ENCODE measurements around the gene CD28.
"Not testable (repeated sequence)": the region's sequence is repeated elsewhere in the genome, so short reads cannot be mapped to it uniquely, and the experiment has no call there.

The CD28 gene

DNA sequence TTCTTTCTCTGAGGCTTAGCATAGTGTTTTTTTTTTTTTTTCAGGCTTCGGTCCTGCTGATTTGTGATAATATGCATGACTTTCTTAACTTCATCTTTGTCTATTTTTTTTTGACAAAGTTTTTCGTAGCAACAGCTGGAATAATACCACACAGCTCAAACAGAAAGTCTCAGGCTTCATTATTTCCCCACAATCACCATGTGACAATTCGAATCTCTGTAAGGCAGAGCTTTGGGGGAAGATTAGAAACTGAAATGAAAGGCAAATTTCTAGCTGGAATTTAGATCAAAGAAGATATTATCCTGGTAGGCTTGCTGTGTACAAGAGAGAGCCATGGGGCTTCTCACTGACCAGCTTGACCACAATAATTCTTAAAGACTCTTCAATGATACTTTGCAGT, 12.2 kb upstream of the CD28 start:
- no peak for DNase-seq (ENCODE audit: low read depth, low spot score)
- no peak overlapping the region for H3K4me3 ChIP-seq (ENCODE audit: low read depth, low read length)
- TF ChIP-seq, protein P1, sequence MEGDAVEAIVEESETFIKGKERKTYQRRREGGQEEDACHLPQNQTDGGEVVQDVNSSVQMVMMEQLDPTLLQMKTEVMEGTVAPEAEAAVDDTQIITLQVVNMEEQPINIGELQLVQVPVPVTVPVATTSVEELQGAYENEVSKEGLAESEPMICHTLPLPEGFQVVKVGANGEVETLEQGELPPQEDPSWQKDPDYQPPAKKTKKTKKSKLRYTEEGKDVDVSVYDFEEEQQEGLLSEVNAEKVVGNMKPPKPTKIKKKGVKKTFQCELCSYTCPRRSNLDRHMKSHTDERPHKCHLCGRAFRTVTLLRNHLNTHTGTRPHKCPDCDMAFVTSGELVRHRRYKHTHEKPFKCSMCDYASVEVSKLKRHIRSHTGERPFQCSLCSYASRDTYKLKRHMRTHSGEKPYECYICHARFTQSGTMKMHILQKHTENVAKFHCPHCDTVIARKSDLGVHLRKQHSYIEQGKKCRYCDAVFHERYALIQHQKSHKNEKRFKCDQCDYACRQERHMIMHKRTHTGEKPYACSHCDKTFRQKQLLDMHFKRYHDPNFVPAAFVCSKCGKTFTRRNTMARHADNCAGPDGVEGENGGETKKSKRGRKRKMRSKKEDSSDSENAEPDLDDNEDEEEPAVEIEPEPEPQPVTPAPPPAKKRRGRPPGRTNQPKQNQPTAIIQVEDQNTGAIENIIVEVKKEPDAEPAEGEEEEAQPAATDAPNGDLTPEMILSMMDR (IDR thresholded peaks at IDR 0.05; ENCODE audit: insufficient read depth, low read length, missing control alignments): no peak
- ChIA-PET CTCF (no interaction called here), POLR2A (no interaction called here)

DNA sequence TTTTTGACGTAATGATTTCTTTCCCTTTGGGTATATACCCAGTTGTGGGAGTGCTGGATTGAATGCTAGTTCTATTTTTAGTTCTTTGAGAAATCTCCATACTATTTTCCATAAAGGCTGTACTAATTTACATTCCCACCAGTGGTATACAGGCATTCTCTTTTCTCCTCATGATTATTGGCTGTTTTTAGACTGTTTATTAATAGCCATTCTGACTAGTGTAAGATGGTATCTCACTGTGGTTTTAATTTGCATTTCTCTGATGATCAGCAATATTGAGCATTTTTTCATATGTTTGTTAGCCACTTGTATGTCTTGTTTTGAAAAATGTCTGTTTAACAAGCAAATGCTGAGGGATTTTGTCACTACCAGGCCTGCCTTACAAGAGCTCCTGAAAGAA, 9.2 kb upstream of the CD28 start:
- TF ChIP-seq, protein P1 (IDR thresholded peaks at IDR 0.05; ENCODE audit: insufficient read depth, low read length, missing control alignments): no peak
- POLR2A ChIA-PET: no interaction called here
- no peak overlapping the region for H3K4me3 ChIP-seq (ENCODE audit: low read depth, low read length)
- DNase-seq (ENCODE audit: low read depth, low spot score): no peak
- CTCF ChIA-PET: interaction anchor here (1.0 kb wide), 1 partner anchor 22 kb away, joined by 3 read pairs; no protein-coding TSS in a partner anchor

DNA sequence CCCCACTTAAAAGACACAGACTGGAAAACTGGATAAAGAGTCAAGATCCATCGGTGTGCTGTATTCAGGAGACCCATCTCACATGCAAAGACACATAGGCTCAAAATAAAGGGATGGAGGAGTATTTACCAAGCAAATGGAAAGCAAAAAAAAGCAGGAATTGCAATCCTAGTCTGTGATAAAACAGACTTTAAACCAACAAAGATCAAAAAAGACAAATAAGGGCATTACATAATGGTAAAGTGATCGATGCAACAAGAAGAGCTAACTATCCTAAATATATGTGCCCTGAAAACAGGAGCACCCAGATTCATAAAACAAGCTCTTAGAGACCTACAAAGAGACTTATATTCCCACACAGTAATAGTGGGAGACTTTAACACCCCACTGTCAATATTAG, 8.7 kb upstream of the CD28 start:
- DNase-seq (ENCODE audit: low read depth, low spot score); CTCF ChIA-PET; H3K4me3 ChIP-seq (ENCODE audit: low read depth, low read length); POLR2A ChIA-PET: not testable (repeated sequence)

DNA sequence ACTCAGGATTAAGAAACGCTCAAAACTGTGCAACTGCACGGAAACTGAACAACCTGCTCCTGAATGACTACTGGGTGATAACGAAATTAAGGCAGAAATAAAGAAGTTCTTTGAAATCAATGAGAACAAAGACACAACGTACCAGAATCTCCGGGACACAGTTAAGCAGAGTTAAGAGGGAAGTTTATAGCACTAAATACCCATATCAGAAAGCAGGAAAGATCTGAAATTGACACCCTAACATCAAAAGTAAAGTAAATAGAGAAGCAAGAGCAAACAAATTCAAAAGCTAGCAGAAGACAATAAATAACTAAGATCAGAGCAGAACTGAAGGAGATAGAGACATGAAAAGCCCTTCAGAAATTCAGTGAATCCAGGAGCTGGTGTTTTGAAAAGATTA, 8.0 kb upstream of the CD28 start:
- CTCF ChIA-PET; H3K4me3 ChIP-seq (ENCODE audit: low read depth, low read length); DNase-seq (ENCODE audit: low read depth, low spot score); POLR2A ChIA-PET: not testable (repeated sequence)

DNA sequence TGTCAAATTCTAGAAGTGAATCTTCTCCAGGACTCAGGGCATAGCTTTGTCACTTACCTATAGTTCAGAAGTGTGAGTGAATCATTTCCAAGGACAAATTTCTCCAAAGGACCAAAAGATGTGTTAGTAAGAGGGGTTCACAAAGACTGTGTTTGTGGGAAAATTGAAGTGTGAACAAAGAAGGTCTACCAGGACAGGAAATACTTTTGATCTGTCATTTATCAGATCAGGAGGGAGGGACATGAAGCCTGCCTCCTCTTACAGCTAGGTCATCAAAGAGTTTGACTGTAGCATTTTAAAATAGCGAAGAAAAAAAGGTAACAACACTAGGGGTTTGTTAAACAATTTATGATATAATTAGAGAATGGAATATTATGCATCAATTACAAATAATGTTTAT, 2.0 kb upstream of the CD28 start:
- TF ChIP-seq, protein P1 (IDR thresholded peaks at IDR 0.05; ENCODE audit: insufficient read depth, low read length, missing control alignments): no peak
- DNase-seq (ENCODE audit: low read depth, low spot score): no peak
- H3K4me3 ChIP-seq (ENCODE audit: low read depth, low read length): no peak overlapping the region
- CTCF ChIA-PET: no interaction called here
- POLR2A ChIA-PET: no interaction called here

DNA sequence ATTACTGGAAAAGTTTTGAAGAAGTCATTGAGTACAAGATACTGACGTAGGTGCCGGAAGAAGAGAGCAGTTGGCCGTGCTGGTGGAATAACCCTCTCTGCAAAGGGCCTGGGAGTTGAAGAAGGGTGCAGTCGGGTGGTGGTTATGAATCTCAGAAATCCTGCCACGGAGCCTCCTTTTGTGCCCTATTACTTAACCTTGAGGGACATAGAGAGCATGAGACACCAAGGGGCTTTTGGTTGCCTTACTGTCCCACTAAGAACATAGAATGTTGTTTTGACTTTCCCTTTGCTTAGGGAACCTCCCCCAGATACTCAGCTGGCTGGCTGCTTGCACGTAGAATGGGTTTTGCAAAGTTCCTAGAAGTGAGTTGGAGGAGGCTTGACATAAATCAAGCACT, 1.3 kb upstream of the CD28 start:
- no peak for DNase-seq (ENCODE audit: low read depth, low spot score)
- no peak overlapping the region for H3K4me3 ChIP-seq (ENCODE audit: low read depth, low read length)
- TF ChIP-seq, protein P1 (IDR thresholded peaks at IDR 0.05; ENCODE audit: insufficient read depth, low read length, missing control alignments): no peak
- POLR2A ChIA-PET: no interaction called here
- CTCF ChIA-PET: no interaction called here

DNA sequence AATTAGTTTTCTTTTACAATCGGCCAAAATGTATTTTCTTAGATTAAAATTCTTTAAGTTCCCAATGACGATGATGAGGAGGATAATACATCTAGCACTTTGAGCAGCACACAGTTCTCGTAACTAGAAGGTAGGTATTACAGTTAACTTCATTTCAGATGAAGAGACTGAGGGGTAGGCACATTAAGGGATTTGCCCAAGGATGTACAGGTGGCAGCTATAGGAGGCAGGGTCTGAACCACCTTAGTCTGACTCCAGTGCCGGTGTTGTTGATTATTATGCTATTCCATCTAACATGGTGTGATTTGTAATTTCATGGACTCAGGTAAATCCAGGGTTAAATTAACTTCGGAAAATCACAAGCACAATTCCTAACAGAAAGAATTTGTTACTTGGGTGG, 1.1 kb downstream of the CD28 start:
- TF ChIP-seq, protein P1 (IDR thresholded peaks at IDR 0.05; ENCODE audit: insufficient read depth, low read length, missing control alignments): no peak
- DNase-seq (ENCODE audit: low read depth, low spot score): no peak
- H3K4me3 ChIP-seq (ENCODE audit: low read depth, low read length): no peak overlapping the region
- CTCF ChIA-PET: no interaction called here
- POLR2A ChIA-PET: no interaction called here
